IMR-90 (cell line): ENCODE results near the gene CCR9. TPM values are rescaled to one million over a fixed set of nuclear protein-coding genes. Genes with fewer than 3 reads are reported as not detected.

Experiments
- ATAC-seq: fragments of 200-7000 bp; cut with Tn5 transposase; 2 replicates; pipeline ENCODE4 v1.9.1; 2020; ENCODE audit warnings: low read depth, mild to moderate bottlenecking, moderate library complexity
- BruUV-seq: library from RNA; stranded (reverse); fragments of 400-500 nt; replicated peaks from 2 replicates; lab custom pipeline; 2021; lab: Mats Ljungman, UMichigan
- CTCF ChIA-PET: fragments of 300-600 bp; formaldehyde crosslinking; extraction: SDS; loops from one replicate; lab custom pipeline; 2021; ENCODE audit warnings: antibody characterized with exemption; lab: Yijun Ruan, JAX
- POLR2A ChIA-PET: fragments of 300-600 bp; sonication (Branson Sonifier 250); formaldehyde crosslinking; loops from one replicate; lab custom pipeline; 2022; ENCODE audit warnings: antibody characterized with exemption; ENCODE audit not compliant: unreplicated experiment; lab: Charles Lee
- DNase-seq: peaks from one replicate; pipeline ENCODE4 v3.0.0; 2013
- H2AFZ ChIP-seq: replicated peaks from 2 replicates; pipeline ENCODE3; 2013; ENCODE audit warnings: low read length, mild to moderate bottlenecking; ENCODE audit not compliant: poor library complexity
- H2AK5ac ChIP-seq: 2 replicates; pipeline ENCODE4 v1.6.1; 2013; ENCODE audit warnings: low read depth, low read length, inconsistent platforms
- H2AK9ac ChIP-seq: replicated peaks from 2 replicates; pipeline ENCODE3; 2013; ENCODE audit warnings: mild to moderate bottlenecking, low read depth, low read length, moderate library complexity; ENCODE audit not compliant: poor library complexity
- H2BK120ac ChIP-seq: 2 replicates; pipeline ENCODE4 v1.6.1; 2013; ENCODE audit warnings: low read depth, low read length, inconsistent platforms
- H2BK15ac ChIP-seq: 3 replicates; pipeline ENCODE4 v1.6.1; 2013; ENCODE audit warnings: low read depth, low read length, inconsistent platforms
- H2BK20ac ChIP-seq: 2 replicates; pipeline ENCODE4 v1.6.1; 2013; ENCODE audit warnings: low read depth, mild to moderate bottlenecking, inconsistent platforms, low read length, moderate library complexity
- H2BK5ac ChIP-seq: 2 replicates; pipeline ENCODE4 v1.6.1; 2013; ENCODE audit warnings: mild to moderate bottlenecking, low read depth, low read length, inconsistent platforms; ENCODE audit not compliant: poor library complexity, severe bottlenecking
- H3K14ac ChIP-seq: replicated peaks from 2 replicates; pipeline ENCODE4 v1.6.1; 2013; ENCODE audit warnings: low read depth, low read length, inconsistent platforms
- H3K18ac ChIP-seq: 2 replicates; pipeline ENCODE4 v1.6.1; 2013; ENCODE audit warnings: low read depth, low read length, control low read depth
- H3K23ac ChIP-seq: 2 replicates; pipeline ENCODE4 v1.6.1; 2013; ENCODE audit warnings: low read depth, low read length, inconsistent platforms
- H3K27ac ChIP-seq: 2 replicates; pipeline ENCODE4 v1.5.1; 2013; ENCODE audit warnings: mild to moderate bottlenecking, control low read depth, low read length; ENCODE audit not compliant: insufficient read depth
- H3K27me3 ChIP-seq: 2 replicates; pipeline ENCODE4 v1.6.1; 2013; ENCODE audit warnings: low read length; ENCODE audit not compliant: control insufficient read depth, insufficient read depth
- H3K36me3 ChIP-seq: 2 replicates; pipeline ENCODE4 v1.6.1; 2013; ENCODE audit warnings: low read length, mixed read lengths; ENCODE audit not compliant: control insufficient read depth, insufficient read depth
- H3K4ac ChIP-seq: 2 replicates; pipeline ENCODE4 v1.6.1; 2013; ENCODE audit warnings: low read depth, low read length, inconsistent platforms
- H3K4me1 ChIP-seq: 2 replicates; pipeline ENCODE4 v1.6.1; 2013; ENCODE audit warnings: low read length, mixed read lengths; ENCODE audit not compliant: control insufficient read depth, insufficient read depth
- H3K4me2 ChIP-seq: 2 replicates; pipeline ENCODE4 v1.6.1; 2013; ENCODE audit warnings: low read depth, mild to moderate bottlenecking, control low read depth, low read length, moderate library complexity
- H3K4me3 ChIP-seq: 2 replicates; pipeline ENCODE4 v1.5.1; 2013; ENCODE audit warnings: low read depth, mild to moderate bottlenecking, control low read depth, low read length, moderate library complexity; ENCODE audit not compliant: insufficient read depth
- H3K56ac ChIP-seq: 2 replicates; pipeline ENCODE4 v1.6.1; 2013; ENCODE audit warnings: low read length, inconsistent platforms; ENCODE audit not compliant: insufficient read depth; ENCODE audit errors: extremely low read depth
- H3K79me1 ChIP-seq, 2 experiments: 2 replicates each; pipeline ENCODE4 v1.6.1; 2013; ENCODE audit warnings: low read length in 2 of 2, inconsistent platforms in 1 of 2, low read depth in 1 of 2
- H3K9ac ChIP-seq: 2 replicates; pipeline ENCODE4 v1.6.1; 2013; ENCODE audit warnings: low read depth, low read length, control low read depth
- H3K9me1 ChIP-seq: 2 replicates; pipeline ENCODE4 v1.6.1; 2013; ENCODE audit warnings: low read length, inconsistent platforms; ENCODE audit not compliant: insufficient read depth
- H3K9me3 ChIP-seq: 2 replicates; pipeline ENCODE4 v1.6.1; 2013; ENCODE audit warnings: low read length; ENCODE audit not compliant: control insufficient read depth, insufficient read depth
- H4K20me1 ChIP-seq: 2 replicates; pipeline ENCODE4 v1.6.1; 2013; ENCODE audit warnings: low read length, inconsistent platforms; ENCODE audit not compliant: insufficient read depth
- H4K5ac ChIP-seq: 2 replicates; pipeline ENCODE4 v1.6.1; 2013; ENCODE audit warnings: mild to moderate bottlenecking, low read depth, low read length, control low read depth
- H4K8ac ChIP-seq, 2 experiments: 2 replicates each; pipeline ENCODE4 v1.6.1; 2013; ENCODE audit warnings: low read depth in 2 of 2, low read length in 2 of 2, control low read depth in 1 of 2, inconsistent platforms in 1 of 2
- H4K91ac ChIP-seq: 2 replicates; pipeline ENCODE4 v1.6.1; 2013; ENCODE audit warnings: low read depth, low read length, inconsistent platforms; ENCODE audit not compliant: insufficient read depth
- BHLHE40 ChIP-seq: fragments of 150-350 bp; IDR thresholded peaks from 2 replicates; pipeline ENCODE4 v1.6.1; 2016; ENCODE audit warnings: mild to moderate bottlenecking, low read depth, low read length
- CEBPB ChIP-seq: IDR thresholded peaks from 2 replicates; pipeline ENCODE4 v1.6.1; 2012; ENCODE audit warnings: low read depth, low read length, improper control_type of control experiment
- CHD1 ChIP-seq: IDR thresholded peaks from 2 replicates; pipeline ENCODE4 v1.6.1; 2012; ENCODE audit warnings: low read depth, low read length, improper control_type of control experiment
- FOS ChIP-seq: fragments of 150-350 bp; IDR thresholded peaks from 2 replicates; pipeline ENCODE4 v1.6.1; 2016; ENCODE audit warnings: low read depth, low read length
- MAFK ChIP-seq: IDR thresholded peaks from 2 replicates; pipeline ENCODE4 v1.6.1; 2012; ENCODE audit warnings: low read depth, low read length, improper control_type of control experiment
- MAZ ChIP-seq: IDR thresholded peaks from 2 replicates; pipeline ENCODE4 v1.6.1; 2012; ENCODE audit warnings: low read depth, mild to moderate bottlenecking, low read length, improper control_type of control experiment, moderate library complexity, borderline replicate concordance
- MXI1 ChIP-seq: IDR thresholded peaks from 2 replicates; pipeline ENCODE4 v1.6.1; 2012; ENCODE audit warnings: low read depth, mild to moderate bottlenecking, low read length, moderate library complexity, borderline replicate concordance
- NFE2L2 ChIP-seq: fragments of 150-350 bp; IDR thresholded peaks from 2 replicates; pipeline ENCODE4 v1.6.1; 2016; ENCODE audit warnings: low read depth, mild to moderate bottlenecking, low read length
- POLR2A ChIP-seq: IDR thresholded peaks from 2 replicates; pipeline ENCODE4 v1.6.1; 2012; ENCODE audit warnings: mild to moderate bottlenecking, low read depth, low read length
- RAD21 ChIP-seq: IDR thresholded peaks from 2 replicates; pipeline ENCODE4 v1.6.1; 2012; ENCODE audit warnings: low read length, improper control_type of control experiment
- RCOR1 ChIP-seq: IDR thresholded peaks from 2 replicates; pipeline ENCODE4 v1.6.1; 2012; ENCODE audit warnings: mild to moderate bottlenecking, low read length, improper control_type of control experiment; ENCODE audit not compliant: insufficient replicate concordance
- RFX5 ChIP-seq: IDR thresholded peaks from 2 replicates; pipeline ENCODE4 v1.8.0; 2012; ENCODE audit warnings: low read depth, mild to moderate bottlenecking, low read length, moderate library complexity
- SMC3 ChIP-seq: fragments of 150-350 bp; IDR thresholded peaks from 2 replicates; pipeline ENCODE4 v1.6.1; 2016; ENCODE audit warnings: low read depth, mild to moderate bottlenecking, antibody characterized with exemption, low read length, moderate library complexity
- WGBS, 2 experiments: methylation state at CpG; one replicate each; pipeline versions ENCODE4 v1.1.5 to v1.1.7; 2013; ENCODE audit warnings: missing lambda C conversion rate in 2 of 2; ENCODE audit not compliant: insufficient read length in 1 of 2; ENCODE audit errors: extremely low coverage in 2 of 2; 5-methylcytosine and 5-hydroxymethylcytosine counted together
- dilution Hi-C: fragments of 300-500 bp; cut with HindIII; formaldehyde crosslinking; loops from one replicate; pipeline ENCODE4 v1.14.3; 2018; ENCODE audit warnings: low sequenced_read_pairs; ENCODE audit not compliant: unreplicated experiment
- in situ Hi-C: fragments of 300-500 bp; cut with MboI; formaldehyde crosslinking; loops from 3 replicates; pipeline ENCODE4 v1.14.3; 2019; ENCODE audit warnings: low sequenced_read_pairs, inconsistent platforms, mixed read lengths
- intact Hi-C: fragments of 100-400 bp; cut with micrococcal nuclease; formaldehyde crosslinking; loops from 2 replicates; pipeline ENCODE4 v1.10.0; 2022
- polyA plus RNA-seq, 3 experiments: library from polyadenylated mRNA; depleted of rRNA; stranded (reverse); fragments of >200 nt; gene quantifications; 2 replicates each; pipeline ENCODE4 v1.2.3, GENCODE V29; 2012; ENCODE audit warnings: low replicate concordance in 1 of 3
- total RNA-seq: library from RNA; depleted of rRNA; stranded (reverse); fragments of >200 nt; gene quantifications from 2 replicates; pipeline ENCODE4 v1.2.3, GENCODE V29; 2012
- TF ChIP-seq, protein P1 (sequence below): fragments of 150-350 bp; IDR thresholded peaks from 2 replicates; pipeline ENCODE4 v1.6.1; 2016; ENCODE audit warnings: low read depth, mild to moderate bottlenecking, low read length, moderate library complexity, borderline replicate concordance
- TF ChIP-seq, protein P2 (sequence below): conservative IDR thresholded peaks from 2 replicates; pipeline ENCODE4 v1.5.1; 2012; ENCODE audit warnings: mild to moderate bottlenecking, low read depth, low read length, improper control_type of control experiment
- TF ChIP-seq, protein P3 (sequence below): fragments of 150-350 bp; IDR thresholded peaks from 2 replicates; pipeline ENCODE4 v1.6.1; 2017; ENCODE audit warnings: mild to moderate bottlenecking, antibody characterized with exemption, low read length, low read depth

CCR9 gene
- total and polyA plus RNA-seq, 2 of the 4 experiments (the other 2 are of a cell fraction) = not detected

DNA sequence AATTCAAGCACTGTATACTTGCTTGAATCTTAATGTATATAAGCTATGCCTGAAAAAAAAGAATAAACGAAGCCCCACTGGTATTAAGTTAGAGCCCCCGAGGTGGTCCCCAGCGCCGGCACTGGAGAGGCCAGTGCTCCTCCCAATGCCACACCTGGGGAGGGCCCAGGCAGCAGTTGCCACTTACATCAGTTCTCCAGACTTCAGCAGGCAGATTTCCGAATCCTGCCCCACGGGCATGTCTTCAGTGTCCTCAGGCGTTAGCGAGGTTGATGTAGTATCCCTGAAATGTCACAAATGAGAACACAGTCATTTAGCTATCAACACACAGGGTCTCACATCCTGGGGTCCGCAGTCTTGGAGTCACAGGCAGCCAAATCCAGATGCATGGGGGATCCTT is 49.9 kb downstream of the CCR9 start:
- Histone ChIP-seq H3K9ac (no peak overlapping the region), H3K4me2 (no peak overlapping the region), H3K4ac (no peak overlapping the region), H4K91ac (no peak overlapping the region), H2AK5ac (no peak overlapping the region), H2BK20ac (no peak overlapping the region), H2BK120ac (no peak overlapping the region), H3K23ac (no peak overlapping the region), H3K4me1 (peaks cover 2% of the 10 kb centered on the region), H2AFZ (no peak overlapping the region), H2BK5ac (no peak overlapping the region), H3K79me1 (no peaks in the 10 kb centered on the region), H4K5ac (no peak overlapping the region), H3K4me3 (no peak overlapping the region), H3K9me3 (peaks cover 4% of the 10 kb centered on the region; the same call in 1 of the 2 replicates), H4K8ac (no peak overlapping the region), H3K36me3 (peaks cover 18% of the 10 kb centered on the region), H2AK9ac (no peak overlapping the region), H3K56ac (no peak overlapping the region), H2BK15ac (no peak overlapping the region), H3K14ac (no peak overlapping the region), H3K18ac (no peak overlapping the region), H3K9me1 (peaks cover 5% of the 10 kb centered on the region; the same call in 1 of the 2 replicates), H3K27me3 (no peaks in the 10 kb centered on the region), H4K20me1 (no peaks in the 10 kb centered on the region), H3K27ac (no peak overlapping the region)
- ATAC-seq (no peak), DNase-seq (no peak)
- intact Hi-C loops (no loop called here), in situ Hi-C loops (no loop called here), dilution Hi-C loops (no loop called here)
- 77% methylated on average over 4 of the region's 9 CpGs; no CpG with 5 or more reads in 1 of the 2 experiments for WGBS, 2 experiments
- POLR2A ChIA-PET = no interaction called here
- TF ChIP-seq RFX5 (no peak), MAFK (no peak), RCOR1 (no peak), RAD21 (no peak), NFE2L2 (no peak), MXI1 (no peak), CHD1 (no peak), SMC3 (no peak), POLR2A (no peak), CEBPB (no peak), MAZ (no peak), FOS (no peak), BHLHE40 (no peak)
- TF ChIP-seq, protein P1, sequence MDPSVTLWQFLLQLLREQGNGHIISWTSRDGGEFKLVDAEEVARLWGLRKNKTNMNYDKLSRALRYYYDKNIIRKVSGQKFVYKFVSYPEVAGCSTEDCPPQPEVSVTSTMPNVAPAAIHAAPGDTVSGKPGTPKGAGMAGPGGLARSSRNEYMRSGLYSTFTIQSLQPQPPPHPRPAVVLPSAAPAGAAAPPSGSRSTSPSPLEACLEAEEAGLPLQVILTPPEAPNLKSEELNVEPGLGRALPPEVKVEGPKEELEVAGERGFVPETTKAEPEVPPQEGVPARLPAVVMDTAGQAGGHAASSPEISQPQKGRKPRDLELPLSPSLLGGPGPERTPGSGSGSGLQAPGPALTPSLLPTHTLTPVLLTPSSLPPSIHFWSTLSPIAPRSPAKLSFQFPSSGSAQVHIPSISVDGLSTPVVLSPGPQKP = no peak
- TF ChIP-seq, protein P2, sequence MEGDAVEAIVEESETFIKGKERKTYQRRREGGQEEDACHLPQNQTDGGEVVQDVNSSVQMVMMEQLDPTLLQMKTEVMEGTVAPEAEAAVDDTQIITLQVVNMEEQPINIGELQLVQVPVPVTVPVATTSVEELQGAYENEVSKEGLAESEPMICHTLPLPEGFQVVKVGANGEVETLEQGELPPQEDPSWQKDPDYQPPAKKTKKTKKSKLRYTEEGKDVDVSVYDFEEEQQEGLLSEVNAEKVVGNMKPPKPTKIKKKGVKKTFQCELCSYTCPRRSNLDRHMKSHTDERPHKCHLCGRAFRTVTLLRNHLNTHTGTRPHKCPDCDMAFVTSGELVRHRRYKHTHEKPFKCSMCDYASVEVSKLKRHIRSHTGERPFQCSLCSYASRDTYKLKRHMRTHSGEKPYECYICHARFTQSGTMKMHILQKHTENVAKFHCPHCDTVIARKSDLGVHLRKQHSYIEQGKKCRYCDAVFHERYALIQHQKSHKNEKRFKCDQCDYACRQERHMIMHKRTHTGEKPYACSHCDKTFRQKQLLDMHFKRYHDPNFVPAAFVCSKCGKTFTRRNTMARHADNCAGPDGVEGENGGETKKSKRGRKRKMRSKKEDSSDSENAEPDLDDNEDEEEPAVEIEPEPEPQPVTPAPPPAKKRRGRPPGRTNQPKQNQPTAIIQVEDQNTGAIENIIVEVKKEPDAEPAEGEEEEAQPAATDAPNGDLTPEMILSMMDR = no peak
- TF ChIP-seq, protein P3, sequence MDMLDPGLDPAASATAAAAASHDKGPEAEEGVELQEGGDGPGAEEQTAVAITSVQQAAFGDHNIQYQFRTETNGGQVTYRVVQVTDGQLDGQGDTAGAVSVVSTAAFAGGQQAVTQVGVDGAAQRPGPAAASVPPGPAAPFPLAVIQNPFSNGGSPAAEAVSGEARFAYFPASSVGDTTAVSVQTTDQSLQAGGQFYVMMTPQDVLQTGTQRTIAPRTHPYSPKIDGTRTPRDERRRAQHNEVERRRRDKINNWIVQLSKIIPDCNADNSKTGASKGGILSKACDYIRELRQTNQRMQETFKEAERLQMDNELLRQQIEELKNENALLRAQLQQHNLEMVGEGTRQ = no peak
- CTCF ChIA-PET = no interaction called here
- no TSS peak for BruUV-seq
